Skeletal muscle tissue (tissue), 4 donors: ENCODE data around the gene TNNT1. TPM values are rescaled to one million over a fixed set of nuclear protein-coding genes. Genes with fewer than 3 reads are reported as not detected.
A peak's percentile ranks its signal among the peaks of the same experiment; 100 is the strongest.

Experiments
- H3K27ac ChIP-seq: one replicate; pipeline ENCODE4 v1.7.0; 2013; ENCODE audit warnings: mild to moderate bottlenecking, low read depth, low read length, inconsistent platforms
- H3K27me3 ChIP-seq, 3 donors: one replicate each; pipeline ENCODE4 v1.7.0; 2013; ENCODE audit warnings: low read length in 3 of 3; ENCODE audit not compliant: control insufficient read depth in 3 of 3, insufficient read depth in 3 of 3
- H3K36me3 ChIP-seq, 3 donors: one replicate each; pipeline ENCODE4 v1.7.0; 2013; ENCODE audit warnings: low read length in 3 of 3; ENCODE audit not compliant: control insufficient read depth in 3 of 3, insufficient read depth in 3 of 3
- H3K4me1 ChIP-seq, 3 donors: one replicate each; pipeline ENCODE4 v1.7.0; 2013; ENCODE audit warnings: low read length in 3 of 3, mild to moderate bottlenecking in 3 of 3; ENCODE audit not compliant: control insufficient read depth in 3 of 3, insufficient read depth in 3 of 3
- H3K4me3 ChIP-seq, 3 donors: one replicate each; pipeline ENCODE4 v1.7.0; 2013; ENCODE audit warnings: low read length in 3 of 3
- H3K9ac ChIP-seq, 3 donors: one replicate each; pipeline ENCODE4 v1.7.0; 2013; ENCODE audit warnings: low read length in 3 of 3, mild to moderate bottlenecking in 3 of 3, moderate library complexity in 2 of 3, low read depth in 1 of 3
- H3K9me3 ChIP-seq, 3 donors: one replicate each; pipeline ENCODE4 v1.7.0; 2013; ENCODE audit warnings: low read length in 3 of 3; ENCODE audit not compliant: control insufficient read depth in 3 of 3
- total RNA-seq: library from RNA; depleted of rRNA; stranded (reverse); fragments of >200 nt; gene quantifications from one replicate; pipeline ENCODE4 v1.2.3, GENCODE V29; 2014
- donor health status: Osteomylitis.

Gene TNNT1
- total RNA-seq, 1 donor from 2014 or later = 540 TPM

DNA sequence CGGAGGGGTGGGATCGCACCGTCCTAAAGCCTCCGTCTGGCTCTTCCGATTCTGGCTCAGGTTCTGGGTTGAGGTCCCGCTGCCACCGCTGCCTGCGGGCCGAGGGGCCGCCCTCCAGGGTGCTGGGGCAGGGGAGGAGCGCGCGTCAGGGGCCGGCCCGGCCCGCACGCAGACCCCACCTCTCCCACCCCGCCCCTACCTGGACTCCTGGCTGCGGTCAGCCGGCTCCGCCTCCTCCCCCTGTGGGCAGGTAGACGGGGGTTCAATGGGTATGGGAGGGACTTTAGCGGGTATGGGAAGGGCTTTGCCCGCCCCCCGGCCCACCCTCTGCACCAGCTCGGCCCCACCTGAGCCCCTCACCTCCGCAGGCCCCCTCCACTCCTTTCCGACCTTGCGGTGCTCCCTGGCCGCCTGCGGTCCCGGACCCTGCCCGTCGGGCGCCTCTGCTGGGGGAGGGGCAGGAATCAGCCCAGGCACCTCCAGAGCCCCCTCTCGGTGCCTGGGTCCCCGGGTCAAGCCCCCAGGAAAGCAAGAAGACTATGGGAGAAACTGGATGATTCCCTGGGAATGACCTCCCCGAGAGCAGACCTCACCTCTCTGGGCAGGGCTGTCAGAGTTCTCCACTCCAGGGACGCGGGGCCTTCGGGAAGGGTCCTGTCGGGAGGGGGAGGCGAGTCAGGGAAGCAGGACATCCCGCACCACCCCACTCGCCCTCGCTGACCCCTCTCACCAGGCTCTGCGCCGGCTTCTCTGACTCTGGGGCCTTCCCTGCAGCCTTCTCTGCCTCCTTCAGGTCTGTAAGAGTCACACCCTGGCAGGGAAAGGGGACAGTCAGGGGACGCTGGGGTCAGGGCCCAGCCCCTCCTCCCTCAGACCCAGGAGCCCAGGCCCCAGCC, 56.3 kb downstream of the TNNT1 start:
- Histone ChIP-seq H3K27ac (no peak overlapping the region), H3K9me3 (no peaks in the 10 kb centered on the region), H3K4me1 (peaks cover 8 to 14% (median 9%) of the 10 kb centered on the region in 3 donors), H3K27me3 (peaks cover 6 to 12% (median 8%) of the 10 kb centered on the region in 3 donors), H3K4me3 (no peak overlapping the region), H3K9ac (no peak overlapping the region), H3K36me3 (peaks cover 17 to 29% (median 22%) of the 10 kb centered on the region in 3 donors)

- Histone ChIP-seq H3K27ac (no peak overlapping the region), H3K36me3 (peaks cover 17 to 29% (median 22%) of the 10 kb centered on the region in 3 donors), H3K9ac (no peak overlapping the region), H3K27me3 (peaks cover 11 to 19% (median 15%) of the 10 kb centered on the region in 3 donors), H3K4me1 (peaks cover 15 to 22% (median 16%) of the 10 kb centered on the region in 3 donors), H3K9me3 (no peaks in the 10 kb centered on the region), H3K4me3 (no peak overlapping the region)
Observed at GRCh38 chr19:55091955-55092354, 57.1 kb downstream of the TNNT1 start.

DNA sequence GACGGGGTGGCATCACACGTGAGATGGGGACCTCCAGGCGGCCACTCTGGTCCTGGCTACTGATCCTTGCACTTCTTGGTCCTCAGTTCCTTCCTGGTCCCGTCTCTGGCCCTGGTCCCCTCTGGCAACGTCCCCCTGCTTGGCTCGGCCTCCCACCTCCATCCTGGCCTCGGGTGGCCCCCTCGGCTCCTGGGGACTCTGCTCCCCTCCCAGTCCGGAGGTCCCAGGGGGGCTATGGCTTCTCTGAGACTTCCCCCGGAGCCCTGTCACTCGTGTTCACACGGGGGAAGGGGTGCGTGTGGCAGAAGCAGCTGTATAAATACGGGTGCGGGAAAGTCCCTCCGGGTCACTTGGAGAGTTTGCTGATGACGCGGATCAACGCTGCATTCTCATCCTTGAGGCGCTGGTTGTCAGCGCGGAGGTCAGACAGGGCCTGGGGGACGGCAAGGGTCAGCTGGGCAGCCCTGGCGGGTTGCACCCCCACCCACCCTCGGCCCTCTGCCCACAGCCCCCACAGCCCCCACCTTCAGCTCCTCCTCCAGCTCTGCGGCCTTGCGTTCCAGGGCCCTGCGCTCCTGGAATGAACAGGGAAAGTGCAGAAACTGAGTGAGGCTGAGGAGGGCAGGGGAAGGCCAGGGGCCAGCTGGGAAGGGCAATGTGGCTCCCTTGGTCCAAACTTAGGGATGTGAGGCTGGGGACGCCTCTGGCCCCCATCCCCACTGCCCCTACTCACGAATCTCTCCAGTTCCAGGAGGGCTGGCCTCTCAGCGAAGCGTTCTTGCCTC, 57.7 kb downstream of the TNNT1 start:
- peaks cover 17 to 29% (median 22%) of the 10 kb centered on the region in 3 donors for H3K36me3 ChIP-seq
- H3K4me1 ChIP-seq = peaks cover 15 to 26% (median 21%) of the 10 kb centered on the region in 3 donors
- H3K9ac ChIP-seq = no peak overlapping the region
- H3K27me3 ChIP-seq = peaks cover 16 to 21% (median 20%) of the 10 kb centered on the region in 3 donors
- no peak overlapping the region for H3K4me3 ChIP-seq
- no peak overlapping the region for H3K27ac ChIP-seq
- no peaks in the 10 kb centered on the region for H3K9me3 ChIP-seq

DNA sequence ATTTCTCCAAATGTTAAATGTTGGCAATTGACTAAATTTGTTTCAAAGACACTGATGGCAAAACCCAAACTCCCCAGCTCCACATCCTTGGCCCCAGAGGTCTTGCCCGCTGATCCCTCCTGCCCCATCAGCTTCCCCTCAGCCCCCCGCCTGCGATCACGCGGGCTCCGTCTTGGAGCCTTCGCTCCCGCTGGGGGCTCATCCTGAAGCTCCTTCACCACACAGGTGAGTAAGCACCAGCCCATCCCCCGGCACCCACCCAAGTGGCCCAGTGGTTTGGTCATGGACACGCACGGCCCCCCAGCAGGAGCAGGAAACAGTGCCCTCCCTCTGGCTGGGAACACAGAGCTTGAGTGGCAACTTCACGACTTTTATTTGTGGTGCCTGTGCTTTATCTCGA, 58.4 kb downstream of the TNNT1 start:
- H3K9me3 ChIP-seq = no peaks in the 10 kb centered on the region
- peaks cover 23 to 28% (median 27%) of the 10 kb centered on the region in 3 donors for H3K27me3 ChIP-seq
- no peak overlapping the region for H3K9ac ChIP-seq
- no peak overlapping the region for H3K4me3 ChIP-seq
- peaks cover 15 to 26% (median 21%) of the 10 kb centered on the region in 3 donors for H3K4me1 ChIP-seq
- H3K36me3 ChIP-seq = peaks cover 17 to 28% (median 22%) of the 10 kb centered on the region in 3 donors
- no peak overlapping the region for H3K27ac ChIP-seq

- no peak overlapping the region for H3K27ac ChIP-seq
Observed at GRCh38 chr19:55089342-55089944, 59.6 kb downstream of the TNNT1 start.

DNA sequence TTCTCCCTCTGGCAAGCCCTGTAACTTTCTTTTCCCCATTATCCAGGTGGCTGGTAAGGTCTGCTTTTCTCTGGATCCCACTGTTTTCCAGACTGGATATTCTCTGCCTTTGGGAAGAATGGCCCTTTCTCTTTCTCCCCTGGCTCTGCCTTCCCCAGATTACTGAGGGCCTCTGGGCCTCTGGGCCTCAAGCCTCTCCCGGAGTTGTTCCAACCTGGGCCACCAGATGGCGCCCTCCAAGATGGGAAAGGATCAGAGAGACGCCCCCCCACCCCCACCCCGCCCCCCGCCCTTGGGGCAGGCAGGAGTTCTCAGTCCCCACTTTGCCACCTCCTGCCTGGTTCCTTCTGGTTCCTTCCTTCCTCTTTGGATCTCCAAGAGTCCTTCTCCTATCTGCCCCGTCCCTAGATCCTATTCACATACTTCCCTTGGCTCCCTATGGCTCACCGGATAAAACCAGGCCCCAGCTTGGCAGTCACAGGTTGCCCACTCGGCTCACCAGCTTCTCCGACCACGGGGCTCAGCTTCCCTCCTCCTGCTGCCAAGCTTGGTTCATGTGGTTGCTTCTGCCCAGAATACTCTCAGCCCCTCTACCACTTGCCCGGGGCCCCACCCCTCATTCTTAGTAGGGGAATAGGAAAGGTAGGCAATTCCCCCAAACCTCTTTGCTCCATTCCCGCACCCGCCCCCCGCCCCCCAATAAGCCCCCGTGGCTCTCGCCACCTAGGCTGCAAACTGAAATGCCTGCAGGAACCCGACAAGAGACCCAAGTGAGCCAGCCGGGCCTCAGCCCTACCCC, 60.3 kb downstream of the TNNT1 start:
- peaks cover 38 to 45% (median 45%) of the 10 kb centered on the region in 3 donors for H3K27me3 ChIP-seq
- no peaks in the 10 kb centered on the region for H3K9me3 ChIP-seq
- peak overlapping the region in 1 of 3 donors; percentile 62 for H3K9ac ChIP-seq
- H3K4me1 ChIP-seq = peaks cover 15 to 22% (median 21%) of the 10 kb centered on the region in 3 donors
- H3K27ac ChIP-seq = no peak overlapping the region
- no peak overlapping the region for H3K4me3 ChIP-seq
- H3K36me3 ChIP-seq = peaks cover 4 to 15% (median 13%) of the 10 kb centered on the region in 3 donors

More at GRCh38 chr19:55089342-55089944, 59.6 kb downstream of the TNNT1 start:
- no peaks in the 10 kb centered on the region for H3K9me3 ChIP-seq
- peaks cover 32 to 38% (median 38%) of the 10 kb centered on the region in 3 donors for H3K27me3 ChIP-seq
- H3K4me3 ChIP-seq = no peak overlapping the region
- peaks cover 7 to 18% (median 16%) of the 10 kb centered on the region in 3 donors for H3K36me3 ChIP-seq
- H3K9ac ChIP-seq = no peak overlapping the region
- peaks cover 15 to 22% (median 21%) of the 10 kb centered on the region in 3 donors for H3K4me1 ChIP-seq

GRCh38 chr19:55088021-55088451, 61.0 kb downstream of the TNNT1 start:
- H3K27me3 ChIP-seq = peaks cover 43 to 51% (median 49%) of the 10 kb centered on the region in 3 donors
- H3K4me3 ChIP-seq = peak overlapping the region in 2 of 3 donors; percentile 73 to 74
- H3K4me1 ChIP-seq = peaks cover 15 to 22% (median 21%) of the 10 kb centered on the region in 3 donors
- H3K9me3 ChIP-seq = no peaks in the 10 kb centered on the region
- peaks cover 4 to 15% (median 13%) of the 10 kb centered on the region in 3 donors for H3K36me3 ChIP-seq
- peak overlapping the region in 1 of 3 donors; percentile 62 for H3K9ac ChIP-seq
- H3K27ac ChIP-seq = no peak overlapping the region

DNA sequence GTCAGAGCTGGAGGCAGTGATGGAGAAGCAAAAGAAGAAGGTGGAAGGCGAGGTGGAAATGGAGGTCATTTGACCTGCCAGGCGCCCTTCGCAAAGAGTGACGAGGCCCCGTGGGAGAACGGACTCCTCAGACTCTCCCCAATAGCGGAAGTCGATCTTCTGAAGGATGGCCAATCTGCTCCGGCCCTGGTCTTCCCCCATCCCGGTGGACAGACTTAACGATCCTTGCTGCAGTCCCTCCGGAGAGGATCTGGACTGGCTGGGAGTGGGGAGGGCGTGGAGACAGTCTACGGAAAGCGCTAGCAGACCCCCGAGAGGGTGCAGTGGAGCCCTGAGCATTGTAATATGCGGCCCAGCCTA, 61.5 kb downstream of the TNNT1 start:
- no peaks in the 10 kb centered on the region for H3K9me3 ChIP-seq
- H3K9ac ChIP-seq = peak overlapping the region in 2 of 3 donors; percentile 33 to 62
- H3K36me3 ChIP-seq = peaks cover 4 to 12% (median 11%) of the 10 kb centered on the region in 3 donors
- H3K4me1 ChIP-seq = peaks cover 15 to 22% (median 21%) of the 10 kb centered on the region in 3 donors
- no peak overlapping the region for H3K27ac ChIP-seq
- H3K27me3 ChIP-seq = peaks cover 48 to 56% (median 53%) of the 10 kb centered on the region in 3 donors
- peak overlapping the region; percentile 59 to 74 (median 73) for H3K4me3 ChIP-seq
